ENCODE data around the gene INSL3.

INSL3 gene

GRCh38 chr19:17832443-17833208 is 11.3 kb upstream of the INSL3 start:
- no peak overlapping the region for H3K4me3 ChIP-seq (ENCODE audit: low read length)
- no peaks in the 10 kb centered on the region for H4K20me1 ChIP-seq (ENCODE audit: insufficient read depth, low read length)
- H3K4me2 ChIP-seq (ENCODE audit: low read depth, low read length) = no peak overlapping the region
- no peak overlapping the region for H3K9ac ChIP-seq (ENCODE audit: low read length)
- H3K27me3 ChIP-seq (replicated peaks; ENCODE audit: insufficient read depth, low read length) = no peaks in the 10 kb centered on the region
- no peak for DNase-seq
- no peaks in the 10 kb centered on the region for H3K36me3 ChIP-seq (replicated peaks; ENCODE audit: insufficient read depth, low read length)
- H2AFZ ChIP-seq (ENCODE audit: low read length) = no peak overlapping the region
- H3F3A ChIP-seq (ENCODE audit: insufficient read depth, low read length) = no peaks in the 10 kb centered on the region
- H3K4me1 ChIP-seq (ENCODE audit: low read length) = no peaks in the 10 kb centered on the region
- TF ChIP-seq CTCF (IDR thresholded peaks at IDR 0.05; ENCODE audit: low read length) = no peak
- H3K9me2 ChIP-seq (replicated peaks; ENCODE audit: insufficient read depth, low read length) = no peaks in the 10 kb centered on the region
- H3K79me2 ChIP-seq (ENCODE audit: low read length) = no peaks in the 10 kb centered on the region
- H3K9me3 ChIP-seq (replicated peaks; ENCODE audit: insufficient read depth, low read length) = no peaks in the 10 kb centered on the region
- H3K27ac ChIP-seq (ENCODE audit: low read length) = no peak overlapping the region

- H3K9me3 ChIP-seq (replicated peaks; ENCODE audit: insufficient read depth, low read length) = no peaks in the 10 kb centered on the region
- no peaks in the 10 kb centered on the region for H3K27me3 ChIP-seq (replicated peaks; ENCODE audit: insufficient read depth, low read length)
- DNase-seq = no peak
- no peaks in the 10 kb centered on the region for H3F3A ChIP-seq (ENCODE audit: insufficient read depth, low read length)
- H3K27ac ChIP-seq (ENCODE audit: low read length) = no peak overlapping the region
- H3K79me2 ChIP-seq (ENCODE audit: low read length) = no peaks in the 10 kb centered on the region
- no peaks in the 10 kb centered on the region for H4K20me1 ChIP-seq (ENCODE audit: insufficient read depth, low read length)
- no peak overlapping the region for H2AFZ ChIP-seq (ENCODE audit: low read length)
- no peak overlapping the region for H3K4me2 ChIP-seq (ENCODE audit: low read depth, low read length)
- H3K4me1 ChIP-seq (ENCODE audit: low read length) = no peaks in the 10 kb centered on the region
- H3K9me2 ChIP-seq (replicated peaks; ENCODE audit: insufficient read depth, low read length) = no peaks in the 10 kb centered on the region
- H3K36me3 ChIP-seq (replicated peaks; ENCODE audit: insufficient read depth, low read length) = no peaks in the 10 kb centered on the region
- no peak overlapping the region for H3K9ac ChIP-seq (ENCODE audit: low read length)
- TF ChIP-seq CTCF (IDR thresholded peaks at IDR 0.05; ENCODE audit: low read length) = no peak
- TF ChIP-seq EZH2phosphoT487 (IDR thresholded peaks at IDR 0.05; ENCODE audit: low read length) = no peak
- TF ChIP-seq EZH2 (optimal IDR thresholded peaks at IDR 0.05; ENCODE audit: low read depth, low read length) = no peak
- no peak overlapping the region for H3K4me3 ChIP-seq (ENCODE audit: low read length)
Observed at GRCh38 chr19:17831419-17831888, 10.1 kb upstream of the INSL3 start.

- Histone ChIP-seq H3K4me3 (ENCODE audit: low read length) (no peak overlapping the region), H3K27me3 (replicated peaks; ENCODE audit: insufficient read depth, low read length) (no peaks in the 10 kb centered on the region), H3F3A (ENCODE audit: insufficient read depth, low read length) (no peaks in the 10 kb centered on the region), H3K79me2 (ENCODE audit: low read length) (no peaks in the 10 kb centered on the region), H2AFZ (ENCODE audit: low read length) (no peak overlapping the region), H4K20me1 (ENCODE audit: insufficient read depth, low read length) (no peaks in the 10 kb centered on the region), H3K27ac (ENCODE audit: low read length) (no peak overlapping the region), H3K9me3 (replicated peaks; ENCODE audit: insufficient read depth, low read length) (no peaks in the 10 kb centered on the region), H3K9ac (ENCODE audit: low read length) (no peak overlapping the region), H3K4me2 (ENCODE audit: low read depth, low read length) (no peak overlapping the region), H3K4me1 (ENCODE audit: low read length) (no peaks in the 10 kb centered on the region), H3K9me2 (replicated peaks; ENCODE audit: insufficient read depth, low read length) (no peaks in the 10 kb centered on the region), H3K36me3 (replicated peaks; ENCODE audit: insufficient read depth, low read length) (no peaks in the 10 kb centered on the region)
- TF ChIP-seq EZH2 (optimal IDR thresholded peaks at IDR 0.05; ENCODE audit: low read depth, low read length) (no peak), EZH2phosphoT487 (IDR thresholded peaks at IDR 0.05; ENCODE audit: low read length) (no peak), CTCF (IDR thresholded peaks at IDR 0.05; ENCODE audit: low read length) (no peak)
- DNase-seq = no peak
Observed at GRCh38 chr19:17830567-17831418, 9.5 kb upstream of the INSL3 start.
